Measurements from ENCODE around the gene SRPK3. TPM values are rescaled to one million over a fixed set of nuclear protein-coding genes. Genes with fewer than 3 reads are reported as not detected.

SRPK3 gene
- polyA plus RNA-seq, 1 donor from 2014 or later = not detected

DNA sequence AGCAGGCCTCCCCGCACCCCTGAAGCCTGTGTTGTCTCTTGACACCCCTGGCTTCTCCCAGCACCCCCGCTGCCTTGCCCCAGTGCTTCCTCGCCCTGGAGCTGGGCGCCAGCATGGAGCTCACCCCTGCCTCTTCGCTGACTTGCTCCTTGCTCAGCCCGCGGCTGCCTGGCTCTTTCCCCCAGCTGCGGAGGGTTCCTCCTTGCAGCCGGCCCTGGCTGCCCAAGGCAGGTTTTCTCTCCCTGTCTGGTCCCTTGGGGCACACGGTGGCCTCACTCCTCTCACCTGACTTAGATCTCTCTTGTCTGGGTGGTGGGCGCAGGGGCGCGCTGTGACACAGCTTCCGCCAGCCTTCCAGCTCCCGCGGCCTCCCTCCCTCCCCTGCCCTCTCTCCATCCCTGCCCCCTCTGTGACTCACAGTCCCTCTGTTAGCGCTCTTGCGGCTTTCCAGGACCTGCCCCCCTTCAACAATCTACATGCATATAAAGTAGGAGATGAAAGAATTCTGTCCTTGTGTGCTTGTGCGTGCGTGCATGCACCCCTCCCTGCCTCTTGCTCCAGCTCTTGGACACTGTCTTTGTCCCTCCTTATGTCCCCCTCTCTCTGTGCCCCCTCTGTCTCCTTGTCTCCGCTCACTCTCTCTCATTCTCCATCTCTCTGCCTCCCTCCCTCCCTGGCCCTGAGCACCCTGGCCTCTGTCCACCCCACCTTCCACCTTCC is 14.6 kb upstream of the SRPK3 start:
- no peaks in the 10 kb centered on the region for H3K27me3 ChIP-seq (ENCODE audit: insufficient read depth, low read depth, low read length)
- no peaks in the 10 kb centered on the region for H4K20me1 ChIP-seq (ENCODE audit: insufficient read depth)
- no peaks in the 10 kb centered on the region for H3F3A ChIP-seq (ENCODE audit: insufficient read depth, low read length, poor library complexity, severe bottlenecking)
- TF ChIP-seq, protein P1, sequence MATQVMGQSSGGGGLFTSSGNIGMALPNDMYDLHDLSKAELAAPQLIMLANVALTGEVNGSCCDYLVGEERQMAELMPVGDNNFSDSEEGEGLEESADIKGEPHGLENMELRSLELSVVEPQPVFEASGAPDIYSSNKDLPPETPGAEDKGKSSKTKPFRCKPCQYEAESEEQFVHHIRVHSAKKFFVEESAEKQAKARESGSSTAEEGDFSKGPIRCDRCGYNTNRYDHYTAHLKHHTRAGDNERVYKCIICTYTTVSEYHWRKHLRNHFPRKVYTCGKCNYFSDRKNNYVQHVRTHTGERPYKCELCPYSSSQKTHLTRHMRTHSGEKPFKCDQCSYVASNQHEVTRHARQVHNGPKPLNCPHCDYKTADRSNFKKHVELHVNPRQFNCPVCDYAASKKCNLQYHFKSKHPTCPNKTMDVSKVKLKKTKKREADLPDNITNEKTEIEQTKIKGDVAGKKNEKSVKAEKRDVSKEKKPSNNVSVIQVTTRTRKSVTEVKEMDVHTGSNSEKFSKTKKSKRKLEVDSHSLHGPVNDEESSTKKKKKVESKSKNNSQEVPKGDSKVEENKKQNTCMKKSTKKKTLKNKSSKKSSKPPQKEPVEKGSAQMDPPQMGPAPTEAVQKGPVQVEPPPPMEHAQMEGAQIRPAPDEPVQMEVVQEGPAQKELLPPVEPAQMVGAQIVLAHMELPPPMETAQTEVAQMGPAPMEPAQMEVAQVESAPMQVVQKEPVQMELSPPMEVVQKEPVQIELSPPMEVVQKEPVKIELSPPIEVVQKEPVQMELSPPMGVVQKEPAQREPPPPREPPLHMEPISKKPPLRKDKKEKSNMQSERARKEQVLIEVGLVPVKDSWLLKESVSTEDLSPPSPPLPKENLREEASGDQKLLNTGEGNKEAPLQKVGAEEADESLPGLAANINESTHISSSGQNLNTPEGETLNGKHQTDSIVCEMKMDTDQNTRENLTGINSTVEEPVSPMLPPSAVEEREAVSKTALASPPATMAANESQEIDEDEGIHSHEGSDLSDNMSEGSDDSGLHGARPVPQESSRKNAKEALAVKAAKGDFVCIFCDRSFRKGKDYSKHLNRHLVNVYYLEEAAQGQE (IDR thresholded peaks at IDR 0.05; ENCODE audit: borderline replicate concordance) = no peak
- TF ChIP-seq, protein P2, sequence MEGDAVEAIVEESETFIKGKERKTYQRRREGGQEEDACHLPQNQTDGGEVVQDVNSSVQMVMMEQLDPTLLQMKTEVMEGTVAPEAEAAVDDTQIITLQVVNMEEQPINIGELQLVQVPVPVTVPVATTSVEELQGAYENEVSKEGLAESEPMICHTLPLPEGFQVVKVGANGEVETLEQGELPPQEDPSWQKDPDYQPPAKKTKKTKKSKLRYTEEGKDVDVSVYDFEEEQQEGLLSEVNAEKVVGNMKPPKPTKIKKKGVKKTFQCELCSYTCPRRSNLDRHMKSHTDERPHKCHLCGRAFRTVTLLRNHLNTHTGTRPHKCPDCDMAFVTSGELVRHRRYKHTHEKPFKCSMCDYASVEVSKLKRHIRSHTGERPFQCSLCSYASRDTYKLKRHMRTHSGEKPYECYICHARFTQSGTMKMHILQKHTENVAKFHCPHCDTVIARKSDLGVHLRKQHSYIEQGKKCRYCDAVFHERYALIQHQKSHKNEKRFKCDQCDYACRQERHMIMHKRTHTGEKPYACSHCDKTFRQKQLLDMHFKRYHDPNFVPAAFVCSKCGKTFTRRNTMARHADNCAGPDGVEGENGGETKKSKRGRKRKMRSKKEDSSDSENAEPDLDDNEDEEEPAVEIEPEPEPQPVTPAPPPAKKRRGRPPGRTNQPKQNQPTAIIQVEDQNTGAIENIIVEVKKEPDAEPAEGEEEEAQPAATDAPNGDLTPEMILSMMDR (IDR thresholded peaks at IDR 0.05; ENCODE audit: poor library complexity, severe bottlenecking) = no peak
- peak; percentile 36 for TF ChIP-seq POLR2AphosphoS5 (IDR thresholded peaks at IDR 0.05)
- TF ChIP-seq RAD21 (conservative IDR thresholded peaks at IDR 0.05) = no peak
- TF ChIP-seq SMC3 (conservative IDR thresholded peaks at IDR 0.05; ENCODE audit: poor library complexity) = peak; percentile 45
- peak overlapping the region; percentile 81 for H3K27ac ChIP-seq (ENCODE audit: low read length)
- no peak overlapping the region for H2AFZ ChIP-seq (ENCODE audit: low read depth, low read length)
- no peaks in the 10 kb centered on the region for H3K9me2 ChIP-seq (ENCODE audit: insufficient read depth, low read length)
- H3K9ac ChIP-seq (ENCODE audit: low read length) = peak overlapping the region; percentile 69
- no peaks in the 10 kb centered on the region for H3K36me3 ChIP-seq (ENCODE audit: insufficient read depth, low read length)
- no peaks in the 10 kb centered on the region for H3K9me3 ChIP-seq (ENCODE audit: low read length)
- H3K4me3 ChIP-seq (ENCODE audit: low read length) = peak overlapping the region; percentile 45
- H3K4me2 ChIP-seq (ENCODE audit: low read length) = no peak overlapping the region
- no peaks in the 10 kb centered on the region for H3K79me2 ChIP-seq (replicated peaks; ENCODE audit: insufficient read depth, low read length)

DNA sequence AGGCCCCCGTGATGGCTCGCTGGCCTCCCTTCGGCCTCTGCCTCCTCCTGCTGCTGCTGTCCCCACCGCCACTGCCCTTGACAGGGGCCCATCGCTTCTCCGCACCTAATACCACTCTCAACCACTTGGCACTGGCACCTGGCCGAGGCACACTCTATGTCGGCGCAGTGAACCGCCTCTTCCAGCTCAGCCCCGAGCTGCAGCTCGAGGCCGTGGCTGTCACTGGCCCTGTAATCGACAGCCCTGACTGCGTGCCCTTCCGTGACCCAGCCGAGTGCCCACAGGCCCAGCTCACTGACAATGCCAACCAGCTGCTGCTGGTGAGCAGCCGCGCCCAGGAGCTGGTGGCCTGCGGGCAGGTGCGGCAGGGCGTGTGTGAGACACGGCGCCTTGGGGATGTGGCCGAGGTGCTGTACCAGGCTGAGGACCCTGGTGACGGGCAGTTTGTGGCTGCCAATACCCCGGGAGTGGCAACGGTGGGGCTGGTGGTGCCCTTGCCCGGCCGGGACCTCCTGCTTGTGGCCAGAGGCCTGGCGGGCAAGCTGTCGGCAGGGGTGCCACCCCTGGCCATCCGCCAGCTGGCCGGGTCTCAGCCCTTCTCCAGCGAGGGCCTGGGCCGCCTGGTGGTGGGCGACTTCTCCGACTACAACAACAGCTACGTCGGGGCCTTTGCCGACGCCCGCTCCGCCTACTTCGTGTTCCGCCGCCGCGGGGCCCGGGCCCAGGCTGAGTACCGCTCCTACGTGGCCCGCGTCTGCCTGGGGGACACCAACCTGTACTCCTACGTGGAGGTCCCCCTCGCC is 13.8 kb upstream of the SRPK3 start:
- H3K36me3 ChIP-seq (ENCODE audit: insufficient read depth, low read length) = no peaks in the 10 kb centered on the region
- H3K9me3 ChIP-seq (ENCODE audit: low read length) = no peaks in the 10 kb centered on the region
- H3K27me3 ChIP-seq (ENCODE audit: insufficient read depth, low read depth, low read length) = no peaks in the 10 kb centered on the region
- H3K9ac ChIP-seq (ENCODE audit: low read length) = peak overlapping the region; percentile 69
- H3K4me3 ChIP-seq (ENCODE audit: low read length) = peak overlapping the region; percentile 45
- H3F3A ChIP-seq (ENCODE audit: insufficient read depth, low read length, poor library complexity, severe bottlenecking) = no peaks in the 10 kb centered on the region
- peak overlapping the region; percentile 81 for H3K27ac ChIP-seq (ENCODE audit: low read length)
- no peaks in the 10 kb centered on the region for H4K20me1 ChIP-seq (ENCODE audit: insufficient read depth)
- TF ChIP-seq, protein P1 (IDR thresholded peaks at IDR 0.05; ENCODE audit: borderline replicate concordance) = no peak
- TF ChIP-seq EZH2 (IDR thresholded peaks at IDR 0.05; ENCODE audit: borderline replicate concordance, insufficient read depth, low read length, poor library complexity, severe bottlenecking) (no peak), MXI1 (conservative IDR thresholded peaks at IDR 0.05; ENCODE audit: poor library complexity, severe bottlenecking) (no peak), TAF1 (IDR thresholded peaks at IDR 0.05; ENCODE audit: low read depth) (no peak), SMC3 (conservative IDR thresholded peaks at IDR 0.05; ENCODE audit: poor library complexity) (no peak), EP300 (conservative IDR thresholded peaks at IDR 0.05; ENCODE audit: poor library complexity, severe bottlenecking) (no peak), POLR2AphosphoS5 (IDR thresholded peaks at IDR 0.05) (no peak)
- TF ChIP-seq, protein P2 (IDR thresholded peaks at IDR 0.05; ENCODE audit: poor library complexity, severe bottlenecking) = no peak
- no peak overlapping the region for H3K4me2 ChIP-seq (ENCODE audit: low read length)
- H3K79me2 ChIP-seq (replicated peaks; ENCODE audit: insufficient read depth, low read length) = no peaks in the 10 kb centered on the region
- no peaks in the 10 kb centered on the region for H3K9me2 ChIP-seq (ENCODE audit: insufficient read depth, low read length)
- H2AFZ ChIP-seq (ENCODE audit: low read depth, low read length) = no peak overlapping the region
